Measurements from ENCODE around the gene PLD6. TPM values are rescaled to one million over a fixed set of nuclear protein-coding genes. Genes with fewer than 3 reads are reported as not detected.

The PLD6 gene
- total RNA-seq, 1 donor from 2014 or later: 0.55 TPM

- Mint-ChIP-seq H3K36me3 (ENCODE audit: low read depth) (peaks cover 62% of the 10 kb centered on the region), H3K4me1 (ENCODE audit: low read depth) (no peaks in the 10 kb centered on the region), H3K4me3 (ENCODE audit: unreplicated experiment) (no peak overlapping the region), H3K27me3 (ENCODE audit: low read depth) (no peaks in the 10 kb centered on the region), H3K27ac (ENCODE audit: unreplicated experiment) (no peak overlapping the region), H3K9me3 (ENCODE audit: low read depth) (no peaks in the 10 kb centered on the region)
- no peak for TF ChIP-seq CTCF (IDR thresholded peaks at IDR 0.05)
- DNase-seq (ENCODE audit: low spot score): no peak
Observed at GRCh38 chr17:17220529-17220928, 14.4 kb upstream of the PLD6 start.

- no peaks in the 10 kb centered on the region for H3K27me3 Mint-ChIP-seq (ENCODE audit: low read depth)
- H3K36me3 Mint-ChIP-seq (ENCODE audit: low read depth): peaks cover 53% of the 10 kb centered on the region
- H3K27ac Mint-ChIP-seq (ENCODE audit: unreplicated experiment): no peak overlapping the region
- no peaks in the 10 kb centered on the region for H3K9me3 Mint-ChIP-seq (ENCODE audit: low read depth)
- no peak for DNase-seq (ENCODE audit: low spot score)
- TF ChIP-seq CTCF (IDR thresholded peaks at IDR 0.05): no peak
- no peak overlapping the region for H3K4me3 Mint-ChIP-seq (ENCODE audit: unreplicated experiment)
- peaks cover under 1% of the 10 kb centered on the region for H3K4me1 Mint-ChIP-seq (ENCODE audit: low read depth)
Observed at GRCh38 chr17:17217995-17218394, 11.9 kb upstream of the PLD6 start.

GRCh38 chr17:17216776-17217175 lies 10.6 kb upstream of the PLD6 start:
- H3K4me3 Mint-ChIP-seq (ENCODE audit: unreplicated experiment): no peak overlapping the region

GRCh38 chr17:17216236-17216635 lies 10.1 kb upstream of the PLD6 start:
- Mint-ChIP-seq H3K36me3 (ENCODE audit: low read depth) (peaks cover 50% of the 10 kb centered on the region), H3K27ac (ENCODE audit: unreplicated experiment) (no peak overlapping the region), H3K9me3 (ENCODE audit: low read depth) (no peaks in the 10 kb centered on the region), H3K4me1 (ENCODE audit: low read depth) (peaks cover 5% of the 10 kb centered on the region), H3K4me3 (ENCODE audit: unreplicated experiment) (no peak overlapping the region), H3K27me3 (ENCODE audit: low read depth) (no peaks in the 10 kb centered on the region)
- no peak for DNase-seq (ENCODE audit: low spot score)
- no peak for TF ChIP-seq CTCF (IDR thresholded peaks at IDR 0.05)

More at GRCh38 chr17:17216776-17217175, 10.6 kb upstream of the PLD6 start:
- DNase-seq (ENCODE audit: low spot score): no peak
- H3K9me3 Mint-ChIP-seq (ENCODE audit: low read depth): no peaks in the 10 kb centered on the region
- H3K27me3 Mint-ChIP-seq (ENCODE audit: low read depth): no peaks in the 10 kb centered on the region
- peaks cover 53% of the 10 kb centered on the region for H3K36me3 Mint-ChIP-seq (ENCODE audit: low read depth)
- peaks cover 5% of the 10 kb centered on the region for H3K4me1 Mint-ChIP-seq (ENCODE audit: low read depth)
- peak; percentile 23 for TF ChIP-seq CTCF (IDR thresholded peaks at IDR 0.05)
- peak overlapping the region; percentile 22 for H3K27ac Mint-ChIP-seq (ENCODE audit: unreplicated experiment)

GRCh38 chr17:17215575-17215974 lies 9.4 kb upstream of the PLD6 start:
- H3K27ac Mint-ChIP-seq (ENCODE audit: unreplicated experiment): peak overlapping the region; percentile 59
- no peak for DNase-seq (ENCODE audit: low spot score)
- H3K4me3 Mint-ChIP-seq (ENCODE audit: unreplicated experiment): no peak overlapping the region
- no peak for TF ChIP-seq CTCF (IDR thresholded peaks at IDR 0.05)
- H3K4me1 Mint-ChIP-seq (ENCODE audit: low read depth): peaks cover 5% of the 10 kb centered on the region
- H3K27me3 Mint-ChIP-seq (ENCODE audit: low read depth): no peaks in the 10 kb centered on the region
- H3K9me3 Mint-ChIP-seq (ENCODE audit: low read depth): no peaks in the 10 kb centered on the region
- H3K36me3 Mint-ChIP-seq (ENCODE audit: low read depth): peaks cover 45% of the 10 kb centered on the region
